CD4-positive, CD25-positive, alpha-beta regulatory T cell (primary cell): ENCODE data around the gene CPTP. TPM values are rescaled to one million over a fixed set of nuclear protein-coding genes. Genes with fewer than 3 reads are reported as not detected.

Source experiments
- ATAC-seq, 2 donors: fragments of 150-1000 bp; cut with Tn5 transposase; one replicate each; pipeline ENCODE4 v1.10.0; 2021; ENCODE audit warnings: low read depth in 2 of 2, moderate number of reproducible peaks in 2 of 2, moderate library complexity in 1 of 2
- DNase-seq, 3 donors: peaks; one replicate each; pipeline versions ENCODE4 v3.0.0 to v3.0.0-alpha.2; 2012 to 2022; ENCODE audit warnings: mixed read lengths in 1 of 3
- H3K27ac ChIP-seq: one replicate; pipeline ENCODE4 v1.7.0; 2013; ENCODE audit warnings: mild to moderate bottlenecking, low read length; ENCODE audit not compliant: insufficient read depth, poor library complexity, severe bottlenecking
- H3K27me3 ChIP-seq: one replicate; pipeline ENCODE4 v1.7.0; 2013; ENCODE audit warnings: low read length; ENCODE audit not compliant: control insufficient read depth, insufficient read depth
- H3K36me3 ChIP-seq: one replicate; pipeline ENCODE4 v1.7.0; 2013; ENCODE audit warnings: mild to moderate bottlenecking, low read length, moderate library complexity; ENCODE audit not compliant: control insufficient read depth, insufficient read depth
- H3K4me1 ChIP-seq: 2 replicates; pipeline ENCODE4 v1.7.0; 2013; ENCODE audit warnings: mild to moderate bottlenecking, low read length; ENCODE audit not compliant: insufficient read depth, control insufficient read depth, poor library complexity, severe bottlenecking
- H3K4me3 ChIP-seq: one replicate; pipeline ENCODE4 v1.7.0; 2013; ENCODE audit warnings: low read depth, mild to moderate bottlenecking, low read length, moderate library complexity
- H3K9me3 ChIP-seq, 2 experiments: 1 replicate in 1 of 2; 2 replicates in 1 of 2; pipeline ENCODE4 v1.7.0; 2013; ENCODE audit warnings: low read length in 2 of 2, mild to moderate bottlenecking in 1 of 2, moderate library complexity in 1 of 2; ENCODE audit not compliant: control insufficient read depth in 2 of 2
- H3K27ac Mint-ChIP-seq, 3 donors: one replicate each; pipeline ENCODE4 v1.8.0; 2020 to 2022; ENCODE audit warnings: mild to moderate bottlenecking in 3 of 3, mixed read lengths in 3 of 3, moderate library complexity in 2 of 3
- H3K27me3 Mint-ChIP-seq: one replicate; pipeline ENCODE4 v1.8.0; 2022; ENCODE audit warnings: mild to moderate bottlenecking, mixed read lengths
- H3K36me3 Mint-ChIP-seq: one replicate; pipeline ENCODE4 v1.8.0; 2020; ENCODE audit warnings: mixed read lengths
- H3K4me1 Mint-ChIP-seq, 4 donors: one replicate each; pipeline ENCODE4 v1.8.0; 2020 to 2022; ENCODE audit warnings: mixed read lengths in 4 of 4, mild to moderate bottlenecking in 1 of 4
- H3K4me3 Mint-ChIP-seq, 4 donors: one replicate each; pipeline ENCODE4 v1.8.0; 2020 to 2022; ENCODE audit warnings: mild to moderate bottlenecking in 4 of 4, mixed read lengths in 4 of 4, moderate library complexity in 3 of 4
- H3K9me3 Mint-ChIP-seq, 7 donors: one replicate each; pipeline ENCODE4 v1.8.0; 2020 to 2022; ENCODE audit warnings: mixed read lengths in 7 of 7, mild to moderate bottlenecking in 3 of 7, moderate library complexity in 2 of 7
- polyA plus RNA-seq, 4 donors: library from polyadenylated mRNA; unstranded; fragments of 300-500 nt; fragmentation: Illumina TruSeq; gene quantifications; one replicate each; pipeline ENCODE4 v1.2.3, GENCODE V29; 2021
- total RNA-seq: library from RNA; stranded (reverse); gene quantifications from one replicate; pipeline ENCODE4 v1.2.3, GENCODE V29; 2022

Gene CPTP
- total and polyA plus RNA-seq, 5 donors from 2014 or later: 21.4 to 40.1 (median 29.9) TPM

- no peaks in the 10 kb centered on the region for H3K27me3 Mint-ChIP-seq
- H3K27ac ChIP-seq: no peak overlapping the region
These were observed 14.0 kb upstream of the CPTP start for GRCh38 chr1:1310476-1311053.

GRCh38 chr1:1311107-1312104, 13.2 kb upstream of the CPTP start:
- Histone ChIP-seq H3K36me3 (peaks cover 27% of the 10 kb centered on the region), H3K27me3 (no peaks in the 10 kb centered on the region), H3K9me3 (no peaks in the 10 kb centered on the region), H3K27ac (no peak overlapping the region), H3K4me1 (peaks cover 26% of the 10 kb centered on the region), H3K4me3 (no peak overlapping the region)
- H3K27me3 Mint-ChIP-seq: no peaks in the 10 kb centered on the region
- ATAC-seq: no peak
- H3K4me1 Mint-ChIP-seq: peaks cover 0 to 10% (median 4%) of the 10 kb centered on the region in 4 donors
- peaks cover 0 to 3% (median 0%) of the 10 kb centered on the region in 7 donors for H3K9me3 Mint-ChIP-seq
- H3K36me3 Mint-ChIP-seq: no peaks in the 10 kb centered on the region
- H3K4me3 Mint-ChIP-seq: peak overlapping the region in 2 of 4 donors; percentile 44 to 59
- DNase-seq: no peak
- H3K27ac Mint-ChIP-seq: peak overlapping the region in 1 of 3 donors; percentile 60

More at GRCh38 chr1:1310476-1311053, 14.0 kb upstream of the CPTP start:
- H3K4me1 Mint-ChIP-seq: peaks cover 0 to 18% (median 8%) of the 10 kb centered on the region in 4 donors
- H3K9me3 Mint-ChIP-seq: peaks cover 0 to 3% (median 0%) of the 10 kb centered on the region in 7 donors
- H3K27me3 ChIP-seq: no peaks in the 10 kb centered on the region
- no peak overlapping the region for H3K4me3 ChIP-seq
- H3K36me3 ChIP-seq: peaks cover 23% of the 10 kb centered on the region
- H3K9me3 ChIP-seq: no peaks in the 10 kb centered on the region
- H3K4me1 ChIP-seq: peaks cover 34% of the 10 kb centered on the region
- no peaks in the 10 kb centered on the region for H3K36me3 Mint-ChIP-seq
- no peak for ATAC-seq
- peak overlapping the region in 1 of 3 donors; percentile 60 for H3K27ac Mint-ChIP-seq
- peak overlapping the region; percentile 52 to 90 (median 58) for H3K4me3 Mint-ChIP-seq
- DNase-seq: no peak

DNA sequence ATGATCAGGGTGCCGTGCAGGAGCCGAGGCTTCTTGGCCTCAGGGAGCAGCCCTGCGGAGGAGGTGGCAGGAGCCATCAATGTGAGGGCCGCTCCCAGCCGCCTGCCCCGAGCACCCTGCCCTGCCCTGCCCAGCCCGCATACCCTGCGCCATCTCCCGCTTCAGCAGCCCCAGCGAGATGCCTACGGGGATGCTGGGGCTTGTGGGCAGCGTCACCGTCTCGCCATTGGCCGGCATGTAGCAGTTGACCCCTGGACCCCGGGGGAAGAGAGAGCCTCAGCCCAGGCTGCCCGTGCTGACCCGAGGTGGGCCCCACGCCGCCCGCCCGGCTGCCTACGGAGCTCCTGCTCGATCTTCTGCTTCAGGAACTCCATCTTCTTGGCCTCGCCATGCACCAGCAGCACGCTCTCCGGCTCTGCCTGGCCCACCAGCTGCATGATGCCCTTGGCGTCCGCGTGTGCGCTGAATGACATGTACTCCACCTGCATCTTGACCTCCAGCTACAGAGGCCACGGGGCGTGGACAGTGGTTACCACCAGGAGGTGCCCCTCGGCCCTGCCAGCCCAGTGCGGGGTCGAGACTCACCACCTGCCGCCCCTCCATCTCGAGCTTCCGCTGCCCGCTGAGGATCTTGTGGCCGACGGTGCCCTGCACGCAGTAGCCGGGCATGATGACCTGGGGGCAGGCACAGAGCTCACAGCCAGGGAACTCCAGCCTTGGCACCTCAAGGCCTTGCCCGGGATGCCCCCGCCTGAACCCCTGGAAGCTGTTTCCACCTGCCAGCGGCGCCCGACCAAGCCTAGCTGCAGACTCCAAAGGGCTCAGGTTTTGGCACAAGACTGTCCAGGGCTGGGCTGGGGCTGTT, 11.9 kb upstream of the CPTP start:
- Histone ChIP-seq H3K4me3 (no peak overlapping the region), H3K36me3 (peaks cover 32% of the 10 kb centered on the region), H3K9me3 (no peaks in the 10 kb centered on the region), H3K4me1 (peaks cover 16% of the 10 kb centered on the region), H3K27me3 (no peaks in the 10 kb centered on the region), H3K27ac (no peak overlapping the region)
- DNase-seq (no peak), ATAC-seq (no peak)
- H3K9me3 Mint-ChIP-seq: no peaks in the 10 kb centered on the region
- no peaks in the 10 kb centered on the region for H3K36me3 Mint-ChIP-seq
- no peaks in the 10 kb centered on the region for H3K27me3 Mint-ChIP-seq
- H3K4me3 Mint-ChIP-seq: peak overlapping the region in 1 of 4 donors; percentile 76
- no peak overlapping the region for H3K27ac Mint-ChIP-seq
- H3K4me1 Mint-ChIP-seq: peaks cover 0 to 2% (median 0%) of the 10 kb centered on the region in 4 donors

DNA sequence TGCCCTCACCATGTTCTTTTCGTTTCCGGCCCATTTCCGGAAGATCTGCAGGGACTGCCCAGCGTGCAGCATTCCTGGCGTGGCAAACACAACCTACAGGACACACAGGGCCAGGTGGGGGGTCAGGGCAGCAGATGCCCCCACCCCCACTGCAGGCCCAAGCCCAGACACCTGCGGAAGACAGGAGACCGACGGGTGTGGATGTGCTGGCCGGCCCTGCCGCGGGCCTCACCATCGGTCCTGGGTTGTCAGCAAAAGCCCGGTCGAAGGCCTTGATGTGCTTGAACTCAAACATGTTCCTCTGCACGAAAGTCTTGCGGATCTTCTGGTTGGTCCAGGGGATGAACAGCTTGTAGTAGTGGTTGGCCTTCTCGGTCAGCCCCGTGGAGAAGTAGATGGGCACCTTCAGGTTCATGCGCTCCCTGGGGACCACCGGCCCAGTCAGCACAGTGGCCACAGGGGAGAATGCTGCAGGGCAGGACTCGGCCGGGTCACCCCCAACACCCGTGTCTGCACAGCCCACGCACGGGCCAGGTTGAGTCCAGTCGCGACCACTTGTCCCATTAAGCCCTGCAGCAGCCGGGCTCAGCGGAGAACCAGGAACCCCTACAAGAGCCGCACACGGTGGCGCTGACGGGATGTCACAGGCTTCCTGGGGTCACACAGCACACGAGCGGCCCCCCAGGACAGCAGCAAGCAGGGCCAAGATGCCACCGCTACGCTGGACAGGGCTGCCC, 10.9 kb upstream of the CPTP start:
- no peak for ATAC-seq
- no peak overlapping the region for H3K4me3 ChIP-seq
- H3K4me3 Mint-ChIP-seq: peak overlapping the region in 1 of 4 donors; percentile 43

DNA sequence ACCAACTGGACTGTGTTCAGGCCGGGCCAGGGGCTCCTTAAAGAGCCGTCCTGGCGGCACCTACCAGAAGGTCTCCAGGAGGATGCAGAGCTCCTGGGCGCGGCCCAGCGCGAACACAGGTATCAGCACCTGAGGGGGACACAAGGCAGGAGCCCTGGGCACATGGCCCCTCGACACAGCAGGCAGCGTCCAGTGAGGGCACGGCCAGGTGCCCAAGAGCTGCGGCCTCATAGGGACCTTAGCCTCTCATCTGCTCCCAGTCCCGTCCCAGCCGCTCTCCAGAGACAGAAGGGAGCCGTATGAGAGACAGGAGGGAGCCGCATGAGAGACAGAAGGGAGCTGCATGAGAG, 10.4 kb upstream of the CPTP start:
- no peaks in the 10 kb centered on the region for H3K27me3 ChIP-seq
- peaks cover 0 to 4% (median 0%) of the 10 kb centered on the region in 4 donors for H3K4me1 Mint-ChIP-seq
- H3K4me3 Mint-ChIP-seq: no peak overlapping the region
- no peaks in the 10 kb centered on the region for H3K27me3 Mint-ChIP-seq
- H3K36me3 Mint-ChIP-seq: peaks cover under 1% of the 10 kb centered on the region
- no peaks in the 10 kb centered on the region for H3K9me3 Mint-ChIP-seq
- no peak for DNase-seq
- no peaks in the 10 kb centered on the region for H3K9me3 ChIP-seq
- ATAC-seq: no peak
- peaks cover 10% of the 10 kb centered on the region for H3K4me1 ChIP-seq
- H3K4me3 ChIP-seq: no peak overlapping the region
- H3K36me3 ChIP-seq: peaks cover 44% of the 10 kb centered on the region
- H3K27ac ChIP-seq: no peak overlapping the region
- no peak overlapping the region for H3K27ac Mint-ChIP-seq

More for the DNA sequence above, 10.9 kb upstream of the CPTP start:
- H3K4me1 Mint-ChIP-seq: peaks cover 0 to 2% (median 0%) of the 10 kb centered on the region in 4 donors
- H3K27me3 ChIP-seq: no peaks in the 10 kb centered on the region
- DNase-seq: no peak
- no peaks in the 10 kb centered on the region for H3K27me3 Mint-ChIP-seq
- no peak overlapping the region for H3K27ac ChIP-seq
- H3K4me1 ChIP-seq: peaks cover 16% of the 10 kb centered on the region
- no peaks in the 10 kb centered on the region for H3K36me3 Mint-ChIP-seq
- no peaks in the 10 kb centered on the region for H3K9me3 Mint-ChIP-seq
- no peak overlapping the region for H3K27ac Mint-ChIP-seq
- peaks cover 39% of the 10 kb centered on the region for H3K36me3 ChIP-seq
- H3K9me3 ChIP-seq: no peaks in the 10 kb centered on the region

DNA sequence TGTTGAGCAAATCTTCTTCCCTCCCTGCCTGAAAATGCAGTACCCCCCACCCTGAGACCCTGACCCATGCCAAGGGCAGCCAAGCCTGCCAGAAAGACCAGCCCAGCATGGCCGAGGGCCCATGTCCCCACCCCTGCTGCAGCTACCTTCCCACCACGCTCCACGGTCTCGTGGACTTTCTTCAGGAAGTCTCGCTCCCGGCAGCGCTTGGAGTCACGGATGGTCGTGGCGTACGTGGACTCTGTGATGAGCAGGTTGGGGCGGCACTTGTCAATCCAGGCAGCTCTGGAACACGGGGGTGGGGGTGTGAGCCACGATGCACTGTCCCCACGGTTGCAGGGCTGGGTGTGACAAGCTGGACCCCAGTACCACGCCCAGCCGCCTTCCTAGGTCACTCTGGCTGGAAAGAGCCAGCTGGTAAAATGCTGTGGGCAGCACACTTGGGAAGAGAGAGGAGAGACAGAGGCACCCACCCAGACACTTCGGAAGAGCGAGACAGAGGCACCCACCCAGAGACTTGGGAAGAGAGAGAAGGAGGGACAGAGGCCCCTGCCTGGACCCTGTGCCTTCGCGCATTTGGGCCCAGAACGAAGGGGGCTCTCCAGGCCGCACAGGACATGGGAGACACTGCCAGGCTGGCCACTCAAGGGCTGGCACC, 9.8 kb upstream of the CPTP start:
- Mint-ChIP-seq H3K9me3 (no peaks in the 10 kb centered on the region), H3K4me3 (no peak overlapping the region), H3K4me1 (peaks cover 0 to 10% (median 0%) of the 10 kb centered on the region in 4 donors), H3K36me3 (peaks cover 5% of the 10 kb centered on the region), H3K27ac (peak overlapping the region in 1 of 3 donors; percentile 36), H3K27me3 (no peaks in the 10 kb centered on the region)
- Histone ChIP-seq H3K4me1 (peaks cover 4% of the 10 kb centered on the region), H3K27me3 (no peaks in the 10 kb centered on the region), H3K4me3 (no peak overlapping the region), H3K27ac (no peak overlapping the region), H3K9me3 (no peaks in the 10 kb centered on the region), H3K36me3 (peaks cover 47% of the 10 kb centered on the region)
- no peak for ATAC-seq
- DNase-seq: no peak
